Stimulated activated CD8-positive, alpha-beta memory T cell treated with anti-CD3 and anti-CD28 coated beads, Interleukin-15, amount 100 ng/mL, for 24 hours (primary cell): ENCODE results near the gene ETV1.
"Not testable (repeated sequence)": the region's sequence is repeated elsewhere in the genome, so short reads cannot be mapped to it uniquely, and the experiment has no call there.

Experiments
- DNase-seq: peaks from one replicate; pipeline ENCODE4 v3.0.0-alpha.2; 2020; ENCODE audit warnings: low read depth

ETV1 gene

GRCh38 chr7:13921062-13921461 lies 68.4 kb downstream of the ETV1 start:
- DNase-seq, result no peak

GRCh38 chr7:13920053-13920697 lies 69.3 kb downstream of the ETV1 start:
- DNase-seq, result no peak

- not testable (repeated sequence) for DNase-seq
These were observed 71.1 kb downstream of the ETV1 start for GRCh38 chr7:13918333-13918732.

- DNase-seq, result not testable (repeated sequence)
These were observed 72.4 kb downstream of the ETV1 start for GRCh38 chr7:13917103-13917502.

DNA sequence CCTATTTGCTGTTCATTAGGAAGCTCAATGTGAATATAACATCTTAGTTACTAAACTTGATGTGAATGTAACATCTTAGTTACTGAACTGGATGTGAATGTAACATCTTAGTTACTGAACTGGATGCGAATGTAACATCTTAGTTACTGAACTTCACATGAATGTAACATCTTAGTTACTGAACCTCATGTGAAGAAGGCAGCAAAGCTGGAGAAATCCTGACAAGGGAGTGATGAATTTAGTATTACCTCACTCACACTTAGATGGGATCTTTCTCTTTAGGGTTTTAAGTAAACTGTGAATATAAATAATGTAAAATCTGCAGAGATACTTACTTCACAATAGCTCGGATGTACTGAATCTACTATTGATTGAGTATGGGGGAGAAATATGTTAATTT lies 73.6 kb downstream of the ETV1 start:
- no peak for DNase-seq

GRCh38 chr7:13912715-13913278 lies 76.7 kb downstream of the ETV1 start:
- no peak for DNase-seq

DNA sequence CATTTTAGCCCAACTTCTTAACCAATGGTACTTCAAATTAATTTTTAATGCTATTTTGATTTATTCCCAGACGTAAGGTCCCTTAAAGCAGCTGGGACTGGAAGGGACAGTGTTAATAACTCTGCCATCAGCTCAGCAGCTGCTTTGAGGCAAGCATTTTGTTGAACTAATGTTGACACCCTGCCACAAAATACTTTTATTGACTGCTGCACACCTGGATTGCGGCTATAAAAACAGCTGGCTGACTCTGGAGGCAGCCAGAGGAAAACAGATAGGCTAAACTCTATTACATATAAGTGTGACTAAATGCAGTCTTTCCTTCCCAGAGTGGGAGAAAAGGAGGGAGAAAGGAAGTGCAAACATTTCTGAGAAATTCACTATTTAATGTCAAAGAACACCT lies 77.6 kb downstream of the ETV1 start:
- DNase-seq, result no peak

GRCh38 chr7:13910805-13911551 lies 78.5 kb downstream of the ETV1 start:
- DNase-seq, result no peak

GRCh38 chr7:13908667-13909397 lies 80.6 kb downstream of the ETV1 start:
- DNase-seq, result no peak

- no peak for DNase-seq
These were observed 81.6 kb downstream of the ETV1 start for GRCh38 chr7:13907831-13908230.

DNA sequence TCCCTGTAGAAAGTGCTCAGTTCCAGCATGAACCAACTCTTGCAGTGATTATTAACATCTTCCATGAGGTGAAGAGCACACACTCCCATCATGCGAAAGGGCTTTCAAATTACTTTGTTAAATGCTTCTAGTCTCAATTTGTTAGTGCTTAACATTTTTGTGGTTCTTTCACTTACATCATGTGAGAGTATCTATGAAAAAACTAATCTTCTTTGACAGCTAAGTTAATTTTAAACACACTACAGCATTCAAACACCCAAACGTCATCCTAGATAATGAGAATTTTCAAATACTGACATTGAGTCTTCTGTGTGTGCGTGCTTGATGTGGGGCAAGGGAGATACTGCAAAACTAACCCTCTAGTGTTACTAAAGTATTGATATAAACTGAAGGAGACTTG lies 84.8 kb downstream of the ETV1 start:
- no peak for DNase-seq

DNA sequence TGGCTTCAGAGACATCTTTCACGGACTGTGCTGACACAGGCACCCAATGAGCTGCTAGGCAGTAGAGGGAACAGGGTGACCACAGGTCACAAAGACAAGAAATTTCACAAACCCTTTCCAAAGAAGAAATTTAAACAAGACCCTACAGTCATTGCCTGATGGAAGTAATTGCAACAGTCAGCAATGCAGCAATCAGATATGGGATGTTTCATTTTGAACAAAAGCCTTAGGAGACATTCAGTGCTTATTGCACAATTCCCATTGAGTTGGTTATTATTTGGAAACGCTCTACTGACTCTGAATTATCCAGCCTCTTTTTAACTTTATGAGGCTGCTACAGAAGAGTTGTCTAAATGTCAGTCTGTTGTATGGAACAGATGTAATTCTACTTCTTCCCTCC lies 85.5 kb downstream of the ETV1 start:
- DNase-seq, result no peak

- no peak for DNase-seq
These were observed 87.9 kb downstream of the ETV1 start for GRCh38 chr7:13901577-13901976.

GRCh38 chr7:13898957-13899670 lies 90.4 kb downstream of the ETV1 start:
- DNase-seq, result no peak

- DNase-seq, result no peak
These were observed 91.6 kb downstream of the ETV1 start for GRCh38 chr7:13897819-13898218.

DNA sequence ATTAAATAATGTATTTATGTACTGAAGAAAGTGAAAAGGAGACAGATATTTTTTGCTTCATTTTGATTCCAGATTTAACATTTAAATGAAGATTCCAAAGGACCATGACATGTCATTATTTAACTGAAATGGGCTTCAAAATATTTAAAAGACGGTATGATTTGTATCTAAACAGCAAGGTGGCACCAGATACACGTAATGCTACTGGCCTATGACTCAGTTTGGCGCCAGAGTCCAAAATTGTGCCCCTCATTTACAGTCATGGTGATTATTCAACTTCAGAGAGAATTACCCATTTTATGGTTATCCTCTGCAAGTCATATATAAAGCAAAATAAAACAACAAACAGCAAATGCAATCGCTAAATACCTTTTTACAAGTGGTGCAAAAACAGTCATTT lies 94.5 kb downstream of the ETV1 start:
- no peak for DNase-seq

DNA sequence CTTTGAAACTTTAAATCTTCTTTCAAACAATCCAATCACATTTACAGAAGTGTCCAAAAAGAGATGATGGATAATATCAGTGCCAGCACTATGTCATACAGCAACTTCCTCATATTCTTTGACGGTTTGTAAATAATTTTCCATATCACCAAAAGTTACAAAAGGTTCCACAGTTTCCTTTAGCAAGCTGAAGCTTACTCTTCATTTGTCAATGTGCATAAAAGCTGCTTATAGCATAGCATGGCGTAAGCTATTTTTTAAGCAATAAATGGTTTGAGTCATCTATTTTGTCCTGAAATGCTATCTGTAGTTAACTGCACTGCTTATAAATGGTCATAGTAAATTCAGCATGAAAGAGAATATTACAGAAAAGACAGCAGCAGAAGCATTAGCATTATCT lies 95.1 kb downstream of the ETV1 start:
- DNase-seq, result no peak

DNA sequence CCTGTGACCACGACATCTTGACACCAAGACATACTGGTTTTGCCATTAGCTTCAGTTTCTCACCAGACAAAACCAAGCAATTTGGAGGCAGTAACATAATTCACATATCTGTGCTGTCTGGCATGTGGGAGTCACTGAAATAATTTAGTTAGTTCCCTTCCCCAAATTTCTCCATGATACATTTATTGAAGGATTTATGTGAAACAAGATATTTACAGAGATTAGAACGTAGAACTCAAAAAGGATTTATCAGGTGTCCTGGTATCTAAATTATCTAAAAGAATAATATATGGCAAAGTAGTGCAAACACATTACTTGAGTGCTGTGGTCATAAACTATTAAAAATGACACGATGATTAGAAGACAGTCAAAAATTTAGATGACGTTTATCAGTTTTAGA lies 98.7 kb downstream of the ETV1 start:
- DNase-seq, result no peak

DNA sequence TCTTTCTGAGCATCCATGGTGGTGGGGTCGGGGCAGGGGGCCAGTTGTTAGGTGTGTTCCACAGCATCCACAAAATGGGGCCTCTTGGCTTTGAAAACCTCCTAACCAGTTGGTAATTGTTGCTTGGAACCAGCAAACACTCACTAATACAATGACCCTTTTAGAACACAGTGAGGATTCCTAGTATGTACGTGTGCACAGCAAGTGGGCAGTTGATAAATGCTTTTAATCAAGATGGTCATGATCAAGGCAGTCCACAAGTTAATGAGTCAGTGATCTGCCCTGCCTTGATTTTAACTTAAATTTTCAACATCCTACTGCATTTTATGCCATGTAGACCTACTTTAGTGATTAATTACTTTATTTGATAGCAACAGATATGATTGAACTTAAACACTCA lies 103.1 kb downstream of the ETV1 start:
- DNase-seq, result no peak

DNA sequence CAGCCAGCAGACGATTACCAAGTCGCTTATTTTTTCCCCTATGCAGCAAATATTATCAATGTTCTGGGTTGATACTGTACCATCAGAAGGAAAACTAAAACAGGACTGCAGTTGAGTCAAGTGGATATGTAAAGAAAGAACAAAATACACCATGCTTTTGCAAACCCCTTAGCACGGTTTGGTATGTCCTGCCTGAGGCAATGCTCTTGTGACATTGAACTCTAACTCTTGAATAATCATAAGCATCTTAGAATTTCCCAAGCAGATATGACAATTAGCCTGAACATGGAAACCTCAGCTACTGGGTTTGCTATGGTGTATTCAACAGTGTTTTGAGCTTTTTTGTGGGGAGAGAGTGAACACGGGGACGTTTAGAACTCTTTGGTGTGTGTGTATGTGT lies 107.4 kb downstream of the ETV1 start:
- no peak for DNase-seq

DNA sequence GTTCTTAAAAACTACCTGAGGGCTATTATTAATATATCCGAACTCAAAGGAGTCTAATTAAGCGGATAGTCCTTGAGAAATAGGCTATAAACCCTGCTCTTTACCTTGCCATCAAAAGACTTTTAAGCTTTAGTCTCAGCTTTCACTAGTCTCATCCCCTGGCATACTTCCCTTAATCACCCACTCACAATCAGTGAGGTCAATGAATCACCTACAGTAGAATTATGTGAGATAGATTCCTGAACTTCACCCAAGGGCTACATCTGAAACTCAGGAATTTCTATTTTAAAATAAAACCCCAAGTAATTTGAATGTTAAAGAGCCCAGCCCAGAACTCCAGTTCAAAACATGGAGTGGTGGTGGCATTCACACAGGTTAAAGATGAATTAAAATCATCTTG lies 108.7 kb downstream of the ETV1 start:
- no peak for DNase-seq

DNA sequence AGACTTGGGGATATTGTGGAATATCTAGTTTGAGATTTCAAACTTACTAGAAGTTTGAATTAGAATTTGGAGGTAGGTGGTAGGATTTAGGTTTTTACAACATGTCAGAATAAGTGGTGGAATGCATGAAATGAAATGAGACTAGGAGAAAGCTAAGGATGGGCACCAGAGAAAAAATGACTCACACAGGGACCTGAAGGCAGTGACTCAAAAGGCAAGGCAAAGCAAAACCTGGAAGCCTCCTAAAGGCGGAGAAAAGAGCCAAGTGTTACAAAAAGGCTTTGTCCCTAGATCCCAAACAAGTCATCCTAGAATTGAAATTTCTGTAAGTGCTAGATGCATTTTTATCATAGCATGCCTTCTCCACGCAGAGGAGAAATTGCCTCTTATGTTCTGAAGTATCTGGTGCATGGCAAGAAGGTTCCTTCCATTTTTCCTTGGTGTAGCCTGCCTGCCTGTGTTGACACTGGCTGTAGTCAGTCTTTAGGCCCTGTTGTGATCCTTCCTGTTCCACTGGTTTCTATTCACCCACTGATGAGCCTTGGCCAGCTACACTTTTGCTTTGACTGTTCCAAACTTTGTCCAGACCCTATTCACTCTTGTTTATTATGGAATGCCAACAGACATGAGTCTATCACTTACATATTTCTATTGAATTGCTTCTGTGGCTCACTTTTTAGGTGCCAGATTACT lies 109.3 kb downstream of the ETV1 start:
- DNase-seq, result no peak
